ENCODE data around the gene RAB21. TPM values are rescaled to one million over a fixed set of nuclear protein-coding genes. Genes with fewer than 3 reads are reported as not detected.

Gene RAB21
- total RNA-seq, 2 donors from 2014 or later: 26.9 to 33.9 TPM

- Histone ChIP-seq H3K4me3 (no peak overlapping the region), H3K27ac (no peak overlapping the region), H3K36me3 (no peaks in the 10 kb centered on the region), H3K9me3 (no peaks in the 10 kb centered on the region), H3K27me3 (no peaks in the 10 kb centered on the region), H3K4me1 (no peaks in the 10 kb centered on the region)
- no peak for TF ChIP-seq CTCF (IDR thresholded peaks at IDR 0.05)
- no peak for DNase-seq (ENCODE audit: low spot score)
These were observed 34.9 kb upstream of the RAB21 start for GRCh38 chr12:71719647-71720370.

DNA sequence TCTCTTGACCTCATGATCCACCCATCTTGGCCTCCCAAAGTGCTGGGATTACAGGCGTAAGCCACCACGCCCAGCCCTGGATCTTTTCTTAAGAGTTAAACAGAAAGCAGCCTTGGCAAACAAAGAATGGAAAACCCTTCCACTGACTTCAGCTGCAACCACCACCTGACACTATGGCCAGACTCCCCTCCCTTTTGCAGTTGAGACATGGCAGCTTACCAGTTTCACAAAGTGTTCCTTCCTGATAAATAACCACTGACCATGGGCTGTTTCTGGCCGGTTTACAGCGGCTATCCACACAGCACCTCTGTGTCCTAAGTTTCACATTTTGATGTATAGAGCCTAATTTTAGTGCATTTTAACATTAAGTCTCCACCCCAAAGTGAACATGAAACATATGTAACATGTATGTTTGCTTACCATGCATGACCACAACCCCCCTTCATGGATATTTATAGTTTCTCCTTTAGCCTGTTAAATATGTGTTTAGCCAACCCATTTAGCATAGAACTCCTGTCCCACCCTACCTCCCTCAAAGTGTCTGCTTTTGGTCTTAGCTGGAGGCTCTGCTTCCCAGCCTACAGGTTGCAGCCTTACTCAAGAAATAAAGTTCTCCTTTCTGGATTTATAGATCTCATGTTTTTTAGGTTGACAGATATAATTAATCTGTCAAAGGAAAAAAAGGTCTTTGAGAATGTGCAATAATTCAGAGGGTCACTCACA is 32.7 kb upstream of the RAB21 start:
- Histone ChIP-seq H3K9me3 (no peaks in the 10 kb centered on the region), H3K27ac (no peak overlapping the region)
- no peak for DNase-seq (ENCODE audit: low spot score)

GRCh38 chr12:71725011-71725410 is 29.7 kb upstream of the RAB21 start:
- no peaks in the 10 kb centered on the region for H3K27me3 ChIP-seq
- no peaks in the 10 kb centered on the region for H3K36me3 ChIP-seq
- H3K4me3 ChIP-seq: no peak overlapping the region
- no peak for DNase-seq (ENCODE audit: low spot score)
- TF ChIP-seq CTCF (IDR thresholded peaks at IDR 0.05): no peak
- no peaks in the 10 kb centered on the region for H3K9me3 ChIP-seq
- H3K4me1 ChIP-seq: no peaks in the 10 kb centered on the region
- H3K27ac ChIP-seq: no peak overlapping the region

More for the DNA sequence above, 32.7 kb upstream of the RAB21 start:
- no peaks in the 10 kb centered on the region for H3K27me3 ChIP-seq
- no peaks in the 10 kb centered on the region for H3K36me3 ChIP-seq
- TF ChIP-seq CTCF (IDR thresholded peaks at IDR 0.05): no peak
- H3K4me3 ChIP-seq: no peak overlapping the region
- H3K4me1 ChIP-seq: no peaks in the 10 kb centered on the region

DNA sequence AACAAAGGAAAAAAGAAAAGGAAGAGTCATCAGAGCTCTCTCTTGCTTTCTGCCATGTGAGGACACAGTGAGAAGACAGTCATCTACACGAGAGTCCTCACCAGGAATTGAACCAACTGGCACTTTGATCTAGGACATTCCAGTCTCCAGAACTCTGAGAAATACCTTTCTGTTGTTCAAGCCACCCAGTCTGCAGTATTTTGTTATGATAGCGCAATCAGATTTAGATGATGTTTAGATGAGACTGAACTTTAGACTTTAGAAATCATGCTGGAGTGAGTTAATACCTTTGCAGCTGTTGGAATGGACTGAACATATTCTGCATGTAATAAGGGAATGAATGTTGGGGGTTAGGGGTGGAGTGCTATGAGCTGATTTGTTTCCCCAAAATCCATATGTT is 28.1 kb upstream of the RAB21 start:
- H3K4me3 ChIP-seq: no peak overlapping the region
- H3K27ac ChIP-seq: no peak overlapping the region
- H3K27me3 ChIP-seq: no peaks in the 10 kb centered on the region
- no peak for DNase-seq (ENCODE audit: low spot score)
- TF ChIP-seq CTCF (IDR thresholded peaks at IDR 0.05): no peak
- no peaks in the 10 kb centered on the region for H3K9me3 ChIP-seq
- no peaks in the 10 kb centered on the region for H3K36me3 ChIP-seq
- H3K4me1 ChIP-seq: no peaks in the 10 kb centered on the region

DNA sequence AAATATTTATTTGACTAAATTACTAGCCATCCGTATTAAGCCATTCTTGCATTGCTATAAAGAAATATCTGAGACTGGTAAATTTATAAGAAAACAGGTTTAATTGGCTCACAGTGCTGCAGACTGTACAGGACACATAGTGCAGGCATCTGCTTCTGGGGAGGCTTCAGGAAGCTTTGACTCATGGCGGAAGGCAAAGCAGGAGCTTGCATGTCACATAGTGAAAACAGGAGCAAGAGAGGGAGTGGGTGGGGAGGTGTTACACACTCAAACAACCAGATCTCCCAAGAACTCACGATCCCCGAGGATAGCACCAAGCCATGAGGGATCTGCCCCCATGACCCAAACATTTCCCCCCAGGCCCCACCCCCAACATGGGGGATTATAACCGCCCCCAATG is 26.7 kb upstream of the RAB21 start:
- Histone ChIP-seq H3K36me3 (no peaks in the 10 kb centered on the region), H3K27me3 (no peaks in the 10 kb centered on the region), H3K4me1 (no peaks in the 10 kb centered on the region), H3K27ac (no peak overlapping the region), H3K4me3 (no peak overlapping the region), H3K9me3 (no peaks in the 10 kb centered on the region)
- no peak for DNase-seq (ENCODE audit: low spot score)
- TF ChIP-seq CTCF (IDR thresholded peaks at IDR 0.05): no peak

Measured in right atrium auricular region (tissue), 2 donors.